ENCODE measurements around the gene NSMF. TPM values are rescaled to one million over a fixed set of nuclear protein-coding genes. Genes with fewer than 3 reads are reported as not detected.
A peak's percentile ranks its signal among the peaks of the same experiment; 100 is the strongest.

Gene NSMF, protein sequence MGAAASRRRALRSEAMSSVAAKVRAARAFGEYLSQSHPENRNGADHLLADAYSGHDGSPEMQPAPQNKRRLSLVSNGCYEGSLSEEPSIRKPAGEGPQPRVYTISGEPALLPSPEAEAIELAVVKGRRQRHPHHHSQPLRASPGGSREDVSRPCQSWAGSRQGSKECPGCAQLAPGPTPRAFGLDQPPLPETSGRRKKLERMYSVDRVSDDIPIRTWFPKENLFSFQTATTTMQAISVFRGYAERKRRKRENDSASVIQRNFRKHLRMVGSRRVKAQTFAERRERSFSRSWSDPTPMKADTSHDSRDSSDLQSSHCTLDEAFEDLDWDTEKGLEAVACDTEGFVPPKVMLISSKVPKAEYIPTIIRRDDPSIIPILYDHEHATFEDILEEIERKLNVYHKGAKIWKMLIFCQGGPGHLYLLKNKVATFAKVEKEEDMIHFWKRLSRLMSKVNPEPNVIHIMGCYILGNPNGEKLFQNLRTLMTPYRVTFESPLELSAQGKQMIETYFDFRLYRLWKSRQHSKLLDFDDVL
- total RNA-seq (2022) (31.6 and 38.3 TPM in 2 replicates), Bru-seq, nascent RNA (percentile 41 among the genes with signal in this experiment), BruChase-seq, experiment 1, labeled RNA remaining after a 6-hour chase (percentile 62 among the genes with signal in this experiment), BruChase-seq, experiment 2, labeled RNA remaining after a 2-hour chase (percentile 55 among the genes with signal in this experiment)
- long read RNA-seq, transcript NSMF-201 (15 exons, 2,981 nt) = major isoform, 5 of 15 reads
- long read RNA-seq, partial matches to known transcripts = 2 of 15 reads
- long read RNA-seq, other reads (novel, unspliced or antisense) = 8 of 15 reads

DNA sequence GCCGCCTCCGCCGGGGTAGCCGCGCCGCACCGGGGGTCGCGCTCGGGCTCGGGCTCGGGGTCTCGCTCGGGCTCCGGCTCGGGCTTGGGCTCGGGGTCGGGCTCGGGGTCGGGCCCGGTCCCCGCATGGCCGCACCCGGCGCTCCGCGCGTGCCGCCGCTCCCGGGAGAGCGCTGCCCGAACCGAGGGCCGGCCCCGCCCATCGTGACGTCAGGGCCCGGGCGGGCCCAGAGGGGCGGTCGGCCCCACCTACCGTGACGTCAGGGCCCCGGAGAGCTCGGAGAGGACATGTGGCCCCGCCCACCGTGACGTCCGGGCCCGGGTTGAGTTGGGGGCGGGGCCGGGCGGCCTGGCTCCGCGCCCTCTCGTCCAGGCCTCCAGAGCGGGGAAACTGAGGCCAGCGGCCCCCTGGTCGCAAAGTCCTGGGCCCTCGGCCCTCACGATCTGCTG, at the start of gene NSMF:
NSMF (minus strand) TSS at position 183 of the 449 bp plus-strand sequence. CDS start 232 bp downstream, outside the sequence.
- peak within 1 kb of the TSS; percentile 45 for H3K4me3 Mint-ChIP-seq (ENCODE audit: low read depth, unreplicated experiment)
- intact Hi-C loops (cut with micrococcal nuclease; ENCODE audit: unreplicated experiment) = no loop called here
- BruUV-seq (replicated peaks) = no TSS peak
- H3K27me3 Mint-ChIP-seq (ENCODE audit: unreplicated experiment) = no peaks in the 10 kb centered on the region
- DNase-seq = peak; percentile 95
- CTCF ChIA-PET = interaction anchor here (1.0 to 1.1 kb wide), 2 partner anchors 36 to 47 kb away, joined by 3 to 4 read pairs; partner anchors contain the start of genes EXD3 and NOXA1
- peaks cover 12% of the 10 kb centered on the region for H3K36me3 Mint-ChIP-seq (ENCODE audit: insufficient read depth, unreplicated experiment)
- TF ChIP-seq, protein P1, sequence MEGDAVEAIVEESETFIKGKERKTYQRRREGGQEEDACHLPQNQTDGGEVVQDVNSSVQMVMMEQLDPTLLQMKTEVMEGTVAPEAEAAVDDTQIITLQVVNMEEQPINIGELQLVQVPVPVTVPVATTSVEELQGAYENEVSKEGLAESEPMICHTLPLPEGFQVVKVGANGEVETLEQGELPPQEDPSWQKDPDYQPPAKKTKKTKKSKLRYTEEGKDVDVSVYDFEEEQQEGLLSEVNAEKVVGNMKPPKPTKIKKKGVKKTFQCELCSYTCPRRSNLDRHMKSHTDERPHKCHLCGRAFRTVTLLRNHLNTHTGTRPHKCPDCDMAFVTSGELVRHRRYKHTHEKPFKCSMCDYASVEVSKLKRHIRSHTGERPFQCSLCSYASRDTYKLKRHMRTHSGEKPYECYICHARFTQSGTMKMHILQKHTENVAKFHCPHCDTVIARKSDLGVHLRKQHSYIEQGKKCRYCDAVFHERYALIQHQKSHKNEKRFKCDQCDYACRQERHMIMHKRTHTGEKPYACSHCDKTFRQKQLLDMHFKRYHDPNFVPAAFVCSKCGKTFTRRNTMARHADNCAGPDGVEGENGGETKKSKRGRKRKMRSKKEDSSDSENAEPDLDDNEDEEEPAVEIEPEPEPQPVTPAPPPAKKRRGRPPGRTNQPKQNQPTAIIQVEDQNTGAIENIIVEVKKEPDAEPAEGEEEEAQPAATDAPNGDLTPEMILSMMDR (IDR thresholded peaks at IDR 0.05; ENCODE audit: unreplicated experiment) = no peak
- no peak within 1 kb of the TSS for H3K27ac Mint-ChIP-seq (ENCODE audit: unreplicated experiment)
- H3K4me1 Mint-ChIP-seq (ENCODE audit: low read depth, unreplicated experiment) = no peaks in the 10 kb centered on the region
- no peaks in the 10 kb centered on the region for H3K9me3 Mint-ChIP-seq (ENCODE audit: low read depth, unreplicated experiment)

DNA sequence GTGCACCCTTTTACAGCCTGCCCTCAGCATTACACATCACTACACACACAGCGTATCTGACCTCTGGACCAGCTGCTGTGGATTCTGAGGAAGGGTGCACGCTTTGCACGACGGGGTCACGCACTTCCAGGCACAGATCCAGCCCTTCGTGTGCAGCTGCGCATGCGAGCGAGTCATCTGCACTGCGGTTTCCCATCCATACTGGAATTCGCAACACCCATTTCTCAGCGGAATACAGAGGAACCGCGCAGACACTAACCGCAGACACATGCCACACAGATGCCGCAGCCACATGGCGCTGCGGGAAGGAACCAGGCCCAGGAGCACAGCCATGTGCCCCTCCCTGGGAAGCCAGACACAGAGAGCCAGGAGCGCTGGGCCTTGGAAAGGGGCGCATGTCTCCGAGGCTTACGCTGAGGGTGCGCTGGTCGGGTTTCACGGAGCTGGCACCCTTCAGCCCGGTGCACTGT, 47.6 kb upstream of the NSMF start:
- CTCF ChIA-PET = interaction anchor here (0.6 to 0.8 kb wide), 2 partner anchors 47 to 288 kb away, joined by 3 to 5 read pairs; partner anchors contain the start of gene NSMF
- Mint-ChIP-seq H3K9me3 (ENCODE audit: low read depth, unreplicated experiment) (peaks cover 4% of the 10 kb centered on the region), H3K27ac (ENCODE audit: unreplicated experiment) (no peak overlapping the region), H3K27me3 (ENCODE audit: unreplicated experiment) (peaks cover 27% of the 10 kb centered on the region), H3K4me3 (ENCODE audit: low read depth, unreplicated experiment) (no peak overlapping the region), H3K36me3 (ENCODE audit: insufficient read depth, unreplicated experiment) (peaks cover 19% of the 10 kb centered on the region), H3K4me1 (ENCODE audit: low read depth, unreplicated experiment) (peaks cover 11% of the 10 kb centered on the region)
- BruUV-seq (replicated peaks) = no TSS peak
- TF ChIP-seq, protein P1 (IDR thresholded peaks at IDR 0.05; ENCODE audit: unreplicated experiment) = no peak
- DNase-seq = no peak
- intact Hi-C loops (cut with micrococcal nuclease; ENCODE audit: unreplicated experiment) = no loop called here

DNA sequence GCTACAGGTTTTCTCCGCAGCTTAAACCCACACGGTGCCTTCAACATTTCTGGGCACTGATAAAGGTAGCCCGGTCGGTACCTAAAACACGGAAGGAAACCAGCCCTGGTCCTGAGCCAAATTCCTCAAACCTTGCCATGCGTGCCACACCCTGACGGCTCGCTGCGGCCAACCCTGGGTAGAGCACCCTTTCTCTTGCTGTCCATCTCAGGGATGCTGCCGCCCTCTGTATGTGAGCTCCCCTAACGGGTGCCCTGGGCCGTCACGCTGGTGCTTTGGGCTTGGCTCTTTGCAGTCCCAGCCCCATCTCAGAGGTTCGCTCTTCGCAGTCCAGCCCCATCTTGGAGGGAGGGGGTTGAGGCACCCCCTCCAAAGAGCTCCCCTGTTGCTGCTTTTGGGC, 47.1 kb upstream of the NSMF start:
- H3K36me3 Mint-ChIP-seq (ENCODE audit: insufficient read depth, unreplicated experiment) = peaks cover 21% of the 10 kb centered on the region
- H3K9me3 Mint-ChIP-seq (ENCODE audit: low read depth, unreplicated experiment) = peaks cover 4% of the 10 kb centered on the region
- no TSS peak for BruUV-seq (replicated peaks)
- CTCF ChIA-PET = interaction anchor here (0.8 kb wide), 1 partner anchor 47 kb away, joined by 3 read pairs; the partner anchor contains the start of gene NSMF
- DNase-seq = peak; percentile 73
- intact Hi-C loops (cut with micrococcal nuclease; ENCODE audit: unreplicated experiment) = no loop called here
- H3K27ac Mint-ChIP-seq (ENCODE audit: unreplicated experiment) = no peak overlapping the region
- H3K4me1 Mint-ChIP-seq (ENCODE audit: low read depth, unreplicated experiment) = peaks cover 8% of the 10 kb centered on the region
- peaks cover 32% of the 10 kb centered on the region for H3K27me3 Mint-ChIP-seq (ENCODE audit: unreplicated experiment)
- TF ChIP-seq, protein P1 (IDR thresholded peaks at IDR 0.05; ENCODE audit: unreplicated experiment) = no peak
- H3K4me3 Mint-ChIP-seq (ENCODE audit: low read depth, unreplicated experiment) = no peak overlapping the region

DNA sequence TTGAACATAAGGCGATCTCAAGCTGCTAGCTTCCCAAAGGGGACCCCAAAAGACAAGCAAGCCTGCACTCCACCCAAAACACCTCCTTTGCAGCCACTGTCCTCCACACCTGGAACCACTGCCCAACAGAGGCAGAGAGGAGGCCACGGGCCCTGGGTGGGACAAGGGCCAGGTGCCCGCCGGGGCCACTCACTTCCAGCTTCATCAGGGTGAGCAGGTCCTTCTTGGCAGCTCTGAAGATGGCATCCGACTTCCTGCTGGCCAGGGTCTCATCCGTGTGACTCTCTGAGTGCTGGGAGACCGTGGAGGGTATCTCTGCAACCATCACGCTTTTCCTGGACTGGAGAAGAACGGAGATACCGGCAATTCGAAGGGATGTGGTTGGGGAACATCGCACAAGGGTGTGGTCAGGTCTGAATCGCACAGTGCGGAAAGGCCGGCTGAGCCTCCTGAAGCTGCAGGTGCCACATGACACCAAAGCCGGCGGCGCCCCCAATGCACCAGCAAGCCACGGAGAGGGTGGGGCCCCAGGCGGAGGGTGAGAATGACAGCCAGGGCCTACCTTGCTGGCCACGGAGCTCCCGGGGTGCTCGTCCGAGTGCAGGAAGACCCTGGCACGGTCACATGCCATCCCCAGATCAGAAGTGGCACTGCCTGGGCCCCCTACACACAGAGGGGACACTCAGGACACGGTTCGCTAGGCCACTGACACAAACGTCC, 46.4 kb upstream of the NSMF start:
- CTCF ChIA-PET = no interaction called here
- BruUV-seq (replicated peaks) = no TSS peak
- DNase-seq = no peak
- TF ChIP-seq, protein P1 (IDR thresholded peaks at IDR 0.05; ENCODE audit: unreplicated experiment) = no peak
- Mint-ChIP-seq H3K4me1 (ENCODE audit: low read depth, unreplicated experiment) (peaks cover 5% of the 10 kb centered on the region), H3K36me3 (ENCODE audit: insufficient read depth, unreplicated experiment) (peaks cover 21% of the 10 kb centered on the region), H3K9me3 (ENCODE audit: low read depth, unreplicated experiment) (peaks cover 4% of the 10 kb centered on the region), H3K4me3 (ENCODE audit: low read depth, unreplicated experiment) (no peak overlapping the region), H3K27ac (ENCODE audit: unreplicated experiment) (no peak overlapping the region), H3K27me3 (ENCODE audit: unreplicated experiment) (peaks cover 39% of the 10 kb centered on the region)
- intact Hi-C loops (cut with micrococcal nuclease; ENCODE audit: unreplicated experiment) = no loop called here
